WTC11 (cell line): ENCODE measurements around the gene ZBTB22. TPM values are rescaled to one million over a fixed set of nuclear protein-coding genes. Genes with fewer than 3 reads are reported as not detected.
"Not testable (repeated sequence)": the region's sequence is repeated elsewhere in the genome, so short reads cannot be mapped to it uniquely, and the experiment has no call there.

Experiments
- ATAC-seq: fragments of 200-7000 bp; cut with Tn5 transposase; 2 replicates; pipeline ENCODE4 v1.10.0; 2021; ENCODE audit warnings: mild to moderate bottlenecking, moderate library complexity
- CTCF ChIA-PET: fragments of 300-600 bp; sonication (Branson Sonifier 250); formaldehyde crosslinking; loops from one replicate; lab custom pipeline; 2021; ENCODE audit warnings: antibody characterized with exemption; lab: Charles Lee
- POLR2A ChIA-PET: fragments of 350-600 bp; sonication (Branson Sonifier 250); formaldehyde crosslinking; loops from one replicate; lab custom pipeline; 2021; ENCODE audit warnings: antibody characterized with exemption; lab: Charles Lee
- DNase-seq: peaks from one replicate; pipeline ENCODE4 v3.0.0; 2021; ENCODE audit warnings: low spot score
- H3K27ac Mint-ChIP-seq: 2 replicates; pipeline ENCODE4 v1.8.0; 2021; ENCODE audit warnings: mixed read lengths
- H3K27me3 Mint-ChIP-seq: 2 replicates; pipeline ENCODE4 v1.8.0; 2021; ENCODE audit warnings: low read depth, mild to moderate bottlenecking, moderate library complexity, mixed read lengths
- H3K36me3 Mint-ChIP-seq: 2 replicates; pipeline ENCODE4 v1.8.0; 2021; ENCODE audit warnings: mixed read lengths
- H3K4me1 Mint-ChIP-seq: 2 replicates; pipeline ENCODE4 v1.8.0; 2022; ENCODE audit warnings: mixed read lengths
- H3K4me3 Mint-ChIP-seq: 2 replicates; pipeline ENCODE4 v1.8.0; 2021; ENCODE audit warnings: mild to moderate bottlenecking, moderate library complexity, mixed read lengths
- H3K9me3 Mint-ChIP-seq: 2 replicates; pipeline ENCODE4 v1.8.0; 2021; ENCODE audit warnings: mixed read lengths
- CTCF ChIP-seq: fragments of 200-600 bp; IDR thresholded peaks from 2 replicates; pipeline ENCODE4 v1.8.0; 2022; ENCODE audit warnings: antibody characterized with exemption
- FOXK1 ChIP-seq: sonication (generic); formaldehyde crosslinking; IDR thresholded peaks from 2 replicates; pipeline ENCODE4 v1.8.0; 2022; ENCODE audit warnings: mild to moderate bottlenecking, moderate library complexity, missing genetic modification reagents
- HMGA2 ChIP-seq: fragments of 250-450 bp; sonication (Bioruptor Pico); IDR thresholded peaks from 2 replicates; pipeline ENCODE4 v1.4.0; 2021; ENCODE audit warnings: mild to moderate bottlenecking, moderate library complexity
- JAZF1 ChIP-seq: fragments of 250-450 bp; sonication (Bioruptor Pico); IDR thresholded peaks from 2 replicates; pipeline ENCODE4 v1.9.0; 2021; ENCODE audit warnings: moderate library complexity, mild to moderate bottlenecking, inconsistent platforms
- MLX ChIP-seq: sonication (generic); formaldehyde crosslinking; IDR thresholded peaks from 2 replicates; pipeline ENCODE4 v1.8.1; 2023; ENCODE audit warnings: mild to moderate bottlenecking, missing genetic modification reagents, moderate library complexity
- NR1H2 ChIP-seq: sonication (generic); formaldehyde crosslinking; IDR thresholded peaks from 2 replicates; pipeline ENCODE4 v1.9.0; 2021; ENCODE audit warnings: mild to moderate bottlenecking, moderate library complexity, missing genetic modification reagents
- PRDM15 ChIP-seq: sonication (generic); formaldehyde crosslinking; IDR thresholded peaks from 2 replicates; pipeline ENCODE4 v1.8.0; 2022; ENCODE audit warnings: missing genetic modification reagents
- RORB ChIP-seq: fragments of 250-450 bp; sonication (Bioruptor Pico); IDR thresholded peaks from 2 replicates; pipeline ENCODE4 v1.9.0; 2021; ENCODE audit warnings: mild to moderate bottlenecking
- SMAD4 ChIP-seq: sonication (generic); formaldehyde crosslinking; IDR thresholded peaks from 2 replicates; pipeline ENCODE4 v1.8.0; 2022; ENCODE audit warnings: mild to moderate bottlenecking, missing genetic modification reagents
- TCF7 ChIP-seq: sonication (generic); formaldehyde crosslinking; IDR thresholded peaks from 2 replicates; pipeline ENCODE4 v1.8.0; 2022; ENCODE audit warnings: mild to moderate bottlenecking, low read depth, missing genetic modification reagents, moderate library complexity
- TP53 ChIP-seq: sonication (generic); formaldehyde crosslinking; IDR thresholded peaks from 2 replicates; pipeline ENCODE4 v1.8.1; 2023; ENCODE audit warnings: mild to moderate bottlenecking, missing genetic modification reagents
- USF2 ChIP-seq: sonication (generic); formaldehyde crosslinking; IDR thresholded peaks from 2 replicates; pipeline ENCODE4 v1.8.1; 2023; ENCODE audit warnings: mild to moderate bottlenecking, missing genetic modification reagents, moderate library complexity
- ZNF317 ChIP-seq: sonication (generic); formaldehyde crosslinking; IDR thresholded peaks from 2 replicates; pipeline ENCODE4 v1.8.1; 2023; ENCODE audit warnings: low read depth, mild to moderate bottlenecking, moderate library complexity, missing genetic modification reagents, borderline replicate concordance
- total RNA-seq: library from RNA; stranded (reverse); gene quantifications from 3 replicates; pipeline ENCODE4 v1.2.3, GENCODE V29; 2021

ZBTB22 gene
- total RNA-seq, 1 experiment from 2014 or later, result 11.6 TPM

- POLR2A ChIA-PET, H3K4me3 Mint-ChIP-seq, H3K27me3 Mint-ChIP-seq, H3K36me3 Mint-ChIP-seq, H3K9me3 Mint-ChIP-seq, H3K27ac Mint-ChIP-seq: not testable (repeated sequence)
- peak; percentile 67 for ATAC-seq
- CTCF ChIA-PET, result interaction anchor here (0.8 to 2.5 kb wide), 8 partner anchors 9 to 68 kb away, joined by 3 to 20 read pairs (median 5); no protein-coding TSS in a partner anchor
- peaks cover 12% of the 10 kb centered on the region for H3K4me1 Mint-ChIP-seq
- DNase-seq, result peak; percentile 23
Observed at GRCh38 chr6:33365206-33365971, 47.8 kb upstream of the ZBTB22 start.

GRCh38 chr6:33364475-33365205, 47.1 kb upstream of the ZBTB22 start:
- H3K9me3 Mint-ChIP-seq, H3K36me3 Mint-ChIP-seq, H3K27me3 Mint-ChIP-seq: not testable (repeated sequence)
- ChIA-PET CTCF (interaction anchor here (0.9 to 2.5 kb wide), 11 partner anchors 10 to 347 kb away, joined by 3 to 20 read pairs (median 5); partner anchors contain the start of genes B3GALT4, CUTA and UQCC2), POLR2A (interaction anchor here (1.0 to 1.1 kb wide), 2 partner anchors 9 to 12 kb away, joined by 4 read pairs; no protein-coding TSS in a partner anchor)
- ATAC-seq, result peak; percentile 97
- peaks cover 13% of the 10 kb centered on the region for H3K4me1 Mint-ChIP-seq
- DNase-seq, result peak; percentile 39
- peak overlapping the region; percentile 45 for H3K4me3 Mint-ChIP-seq
- H3K27ac Mint-ChIP-seq, result peak overlapping the region; percentile 92

- POLR2A ChIA-PET, H3K36me3 Mint-ChIP-seq, H3K4me3 Mint-ChIP-seq, H3K9me3 Mint-ChIP-seq, DNase-seq, H3K27ac Mint-ChIP-seq, H3K27me3 Mint-ChIP-seq, ATAC-seq: not testable (repeated sequence)
- H3K4me1 Mint-ChIP-seq, result peaks cover 20% of the 10 kb centered on the region
- CTCF ChIA-PET, result interaction anchor here (1.4 to 2.5 kb wide), 3 partner anchors 18 to 86 kb away, joined by 4 to 20 read pairs (median 5); partner anchors contain the start of gene B3GALT4
Observed at GRCh38 chr6:33363486-33363885, 45.9 kb upstream of the ZBTB22 start.

- no peak overlapping the region for H3K27ac Mint-ChIP-seq
- TF ChIP-seq NR1H2 (CRISPR knock-in tag) (no peak), RORB (CRISPR knock-in tag) (no peak), USF2 (CRISPR knock-in tag) (no peak), TCF7 (no peak), FOXK1 (no peak), JAZF1 (no peak), PRDM15 (CRISPR knock-in tag) (no peak), HMGA2 (CRISPR knock-in tag) (no peak), ZNF317 (CRISPR knock-in tag) (no peak), CTCF (no peak), MLX (CRISPR knock-in tag) (no peak), SMAD4 (CRISPR knock-in tag) (no peak), TP53 (CRISPR knock-in tag) (no peak)
- no peaks in the 10 kb centered on the region for H3K36me3 Mint-ChIP-seq
- H3K27me3 Mint-ChIP-seq, result no peaks in the 10 kb centered on the region
- ChIA-PET POLR2A (interaction anchor here (0.7 kb wide), 1 partner anchor 41 kb away, joined by 3 read pairs; the partner anchor contains the start of gene ZBTB22), CTCF (interaction anchor here (1.2 to 1.6 kb wide), 2 partner anchors 14 to 31 kb away, joined by 4 to 6 read pairs; no protein-coding TSS in a partner anchor)
- H3K9me3 Mint-ChIP-seq, result no peaks in the 10 kb centered on the region
- DNase-seq, result no peak
- peaks cover 31% of the 10 kb centered on the region for H3K4me1 Mint-ChIP-seq
- no peak for ATAC-seq
- no peak overlapping the region for H3K4me3 Mint-ChIP-seq
Observed at GRCh38 chr6:33359331-33359730, 41.8 kb upstream of the ZBTB22 start.

GRCh38 chr6:33357160-33357871, 39.8 kb upstream of the ZBTB22 start:
- DNase-seq, ATAC-seq, H3K4me3 Mint-ChIP-seq, POLR2A ChIA-PET, H3K36me3 Mint-ChIP-seq, H3K27me3 Mint-ChIP-seq, H3K9me3 Mint-ChIP-seq: not testable (repeated sequence)
- H3K27ac Mint-ChIP-seq, result 0 out of 2 replicates have a peak overlapping the region, but pooled peaks have one; percentile 87
- CTCF ChIA-PET, result interaction anchor here (2.9 kb wide), 1 partner anchor 12 kb away, joined by 11 read pairs; no protein-coding TSS in a partner anchor
- peaks cover 26% of the 10 kb centered on the region for H3K4me1 Mint-ChIP-seq
